HCT116 (cell line): Measurements from ENCODE around the gene ZNF334. TPM values are rescaled to one million over a fixed set of nuclear protein-coding genes. Genes with fewer than 3 reads are reported as not detected.

ENCODE experiments used
- ATAC-seq: fragments of 200-7000 bp; cut with Tn5 transposase; 2 replicates; pipeline ENCODE4 v1.9.1; 2020; ENCODE audit warnings: mild to moderate bottlenecking, moderate library complexity
- BruUV-seq: library from RNA; stranded (reverse); fragments of 400-500 nt; replicated peaks from 2 replicates; lab custom pipeline; 2021; lab: Mats Ljungman, UMichigan
- CTCF ChIA-PET: fragments of 300-600 bp; sonication (Branson Sonifier 250); formaldehyde crosslinking; loops from one replicate; lab custom pipeline; 2021; ENCODE audit warnings: antibody characterized with exemption; lab: Charles Lee
- POLR2A ChIA-PET: fragments of 300-600, 350-600 bp; sonication (Branson Sonifier 250); formaldehyde crosslinking; loops from one replicate; lab custom pipeline; 2021; ENCODE audit warnings: antibody characterized with exemption; lab: Charles Lee
- RAD21 ChIA-PET, 2 experiments: fragments of 300-600 bp; sonication (Branson Sonifier 250); formaldehyde crosslinking; loops; one replicate each; lab custom pipeline; 2023; ENCODE audit warnings: low total read pairs in 2 of 2; ENCODE audit not compliant: uncharacterized antibody in 2 of 2, unreplicated experiment in 2 of 2, low non-redundant PET in 1 of 2; lab: Charles Lee
- DNase-seq: peaks from one replicate; pipeline ENCODE4 v3.0.0-alpha.2; 2010; ENCODE audit warnings: low read depth, low spot score
- H2AFZ ChIP-seq: fragments of 200-600 bp; shearing (Covaris generic), sonication (generic); 2 replicates; pipeline ENCODE4 v1.6.1; 2017; ENCODE audit warnings: low read depth, mixed run types, mixed read lengths, antibody characterized with exemption, low read length; ENCODE audit not compliant: poor library complexity, severe bottlenecking
- H3K27ac ChIP-seq: 2 replicates; pipeline ENCODE4 v1.5.1; 2012; ENCODE audit warnings: low read depth, low read length
- H3K27me3 ChIP-seq: fragments of 200-600 bp; sonication (generic); 2 replicates; pipeline ENCODE4 v1.6.1; 2016; ENCODE audit warnings: mixed run types, low read length, mixed read lengths; ENCODE audit not compliant: insufficient read depth
- H3K36me3 ChIP-seq, 2 experiments: fragments of 200-500 bp in 1 of 2; fragments of 200-600 bp in 1 of 2; sonication (Bioruptor generic) in 1 of 2; sonication (generic) in 1 of 2; 2 replicates each; pipeline versions ENCODE4 v1.5.1 to v1.6.1; 2014 to 2016; ENCODE audit warnings: low read length in 2 of 2, inconsistent platforms in 1 of 2, mixed read lengths in 1 of 2, mixed run types in 1 of 2; ENCODE audit not compliant: insufficient read depth in 2 of 2, control insufficient read depth in 1 of 2
- H3K4me1 ChIP-seq, 2 experiments: fragments of 200-600 bp in 1 of 2; sonication (generic) in 1 of 2; 2 replicates each; pipeline versions ENCODE4 v1.5.1 to v1.6.1; 2012 to 2017; ENCODE audit warnings: low read length in 2 of 2, inconsistent platforms in 1 of 2, mild to moderate bottlenecking in 1 of 2, mixed read lengths in 1 of 2, mixed run types in 1 of 2, moderate library complexity in 1 of 2; ENCODE audit not compliant: insufficient read depth in 2 of 2, control insufficient read depth in 1 of 2
- H3K4me2 ChIP-seq: fragments of 200-600 bp; sonication (generic); 2 replicates; pipeline ENCODE4 v1.6.1; 2017; ENCODE audit warnings: mixed run types, low read length, mixed read lengths
- H3K4me3 ChIP-seq, 2 experiments: fragments of 200-600 bp in 1 of 2; sonication (generic) in 1 of 2; replicated peaks in 1 of 2; 2 replicates each; pipeline ENCODE4 v1.5.1; 2011 to 2016; ENCODE audit warnings: low read length in 2 of 2, control low read depth in 1 of 2, low read depth in 1 of 2, mild to moderate bottlenecking in 1 of 2, mixed read lengths in 1 of 2, mixed run types in 1 of 2
- H3K79me2 ChIP-seq: fragments of 200-600 bp; sonication (generic); 2 replicates; pipeline ENCODE4 v1.6.1; 2017; ENCODE audit warnings: mild to moderate bottlenecking, mixed run types, low read length, moderate library complexity, mixed read lengths; ENCODE audit not compliant: insufficient read depth
- H3K9ac ChIP-seq: fragments of 200-600 bp; sonication (generic); 2 replicates; pipeline ENCODE4 v1.6.1; 2016; ENCODE audit warnings: low read length, mixed read lengths
- H3K9me2 ChIP-seq: fragments of 200-600 bp; sonication (generic), shearing (Covaris generic); 2 replicates; pipeline ENCODE4 v1.6.1; 2017; ENCODE audit warnings: mixed run types, mild to moderate bottlenecking, moderate library complexity; ENCODE audit not compliant: insufficient read depth
- H3K9me3 ChIP-seq, 2 experiments: fragments of 200-500 bp in 1 of 2; fragments of 200-600 bp in 1 of 2; sonication (Bioruptor generic) in 1 of 2; sonication (generic) in 1 of 2; 2 replicates each; pipeline ENCODE4 v1.6.1; 2014 to 2017; ENCODE audit warnings: low read length in 2 of 2, mixed read lengths in 2 of 2, inconsistent platforms in 1 of 2, low read depth in 1 of 2, mild to moderate bottlenecking in 1 of 2, mixed run types in 1 of 2, moderate library complexity in 1 of 2; ENCODE audit not compliant: control insufficient read depth in 1 of 2, insufficient read depth in 1 of 2
- H4K20me1 ChIP-seq: fragments of 200-600 bp; sonication (generic), shearing (Covaris generic); 2 replicates; pipeline ENCODE4 v1.6.1; 2017; ENCODE audit warnings: mixed run types, mild to moderate bottlenecking, moderate library complexity; ENCODE audit not compliant: insufficient read depth
- ATF3 ChIP-seq: IDR thresholded peaks from 2 replicates; pipeline ENCODE4 v1.6.1; 2012
- ELF1 ChIP-seq: IDR thresholded peaks from 2 replicates; pipeline ENCODE4 v1.6.1; 2012; ENCODE audit warnings: low read depth, borderline replicate concordance
- EZH2phosphoT487 ChIP-seq: fragments of 200-600 bp; IDR thresholded peaks from 2 replicates; pipeline ENCODE4 v1.6.1; 2018; ENCODE audit warnings: antibody characterized with exemption, borderline replicate concordance
- FOSL1 ChIP-seq: IDR thresholded peaks from 2 replicates; pipeline ENCODE4 v1.6.1; 2012; ENCODE audit warnings: low read depth
- JUND ChIP-seq: IDR thresholded peaks from 2 replicates; pipeline ENCODE4 v1.6.1; 2012
- MAX ChIP-seq: IDR thresholded peaks from 2 replicates; pipeline ENCODE4 v1.6.1; 2012
- POLR2A ChIP-seq: IDR thresholded peaks from 2 replicates; pipeline ENCODE4 v1.7.0; 2011; ENCODE audit warnings: borderline replicate concordance; ENCODE audit not compliant: insufficient read depth, insufficient read length; ENCODE audit errors: extremely low read depth
- POLR2AphosphoS5 ChIP-seq: IDR thresholded peaks from 2 replicates; pipeline ENCODE4 v1.6.1; 2011; ENCODE audit warnings: mild to moderate bottlenecking, low read depth, low read length, moderate library complexity
- RAD21 ChIP-seq: IDR thresholded peaks from 2 replicates; pipeline ENCODE4 v1.6.1; 2012; ENCODE audit warnings: low read depth, mild to moderate bottlenecking
- REST ChIP-seq: IDR thresholded peaks from 2 replicates; pipeline ENCODE4 v1.6.1; 2012; ENCODE audit warnings: low read depth
- SIN3A ChIP-seq: IDR thresholded peaks from 2 replicates; pipeline ENCODE4 v1.6.1; 2012; ENCODE audit warnings: low read depth
- SP1 ChIP-seq: IDR thresholded peaks from 2 replicates; pipeline ENCODE4 v1.6.1; 2012; ENCODE audit warnings: low read depth
- TCF7L2 ChIP-seq: IDR thresholded peaks from 2 replicates; pipeline ENCODE4 v1.7.0; 2011; ENCODE audit warnings: borderline replicate concordance, inconsistent platforms; ENCODE audit not compliant: insufficient read depth, insufficient read length; ENCODE audit errors: extremely low read depth
- ZNF274 ChIP-seq: fragments of 200-500 bp; sonication (Bioruptor generic); IDR thresholded peaks from 2 replicates; pipeline ENCODE4 v1.6.1; 2014; ENCODE audit warnings: mild to moderate bottlenecking, low read depth, low read length, inconsistent platforms
- intact Hi-C: fragments of 100-400 bp; cut with micrococcal nuclease; formaldehyde crosslinking; loops from 2 replicates; pipeline ENCODE4 v1.10.0; 2022
- total RNA-seq: library from RNA; stranded (reverse); gene quantifications from one replicate; pipeline ENCODE4 v1.2.1, GENCODE V29; 2021; ENCODE audit not compliant: unreplicated experiment
- TF ChIP-seq, protein P1 (sequence below): IDR thresholded peaks from 2 replicates; pipeline ENCODE4 v1.6.1; 2011; ENCODE audit warnings: mild to moderate bottlenecking, low read length, moderate library complexity; ENCODE audit not compliant: insufficient replicate concordance; ENCODE audit errors: extremely low read depth

Gene ZNF334
- total RNA-seq, 1 experiment from 2014 or later = not detected

GRCh38 chr20:46545827-46546138, 32.4 kb upstream of the ZNF334 start:
- no peak for ATAC-seq
- CTCF ChIA-PET = no interaction called here

GRCh38 chr20:46545077-46545826, 31.9 kb upstream of the ZNF334 start:
- DNase-seq (no peak), ATAC-seq (no peak)
- H3K4me1 ChIP-seq = no peaks in the 10 kb centered on the region
- H3K27me3 ChIP-seq = 0 out of 2 replicates have a peak, but pooled peaks cover 5% of the 10 kb centered on the region
- no peak overlapping the region for H3K4me2 ChIP-seq
- H3K79me2 ChIP-seq = no peaks in the 10 kb centered on the region
- no peaks in the 10 kb centered on the region for H3K9me3 ChIP-seq
- H3K36me3 ChIP-seq = no peaks in the 10 kb centered on the region
- H3K9ac ChIP-seq = no peak overlapping the region
- no peak overlapping the region for H3K27ac ChIP-seq
- no peak overlapping the region for H3K4me3 ChIP-seq
- POLR2A ChIA-PET = interaction anchor here (0.9 kb wide), 1 partner anchor 18 kb away, joined by 3 read pairs; no protein-coding TSS in a partner anchor
- RAD21 ChIA-PET = no interaction called here
- intact Hi-C loops = no loop called here
- H4K20me1 ChIP-seq = no peaks in the 10 kb centered on the region
- CTCF ChIA-PET = no interaction called here
- no peak overlapping the region for H2AFZ ChIP-seq
- no peaks in the 10 kb centered on the region for H3K9me2 ChIP-seq
- no TSS peak for BruUV-seq
- TF ChIP-seq RAD21 (no peak), REST (no peak), SIN3A (no peak), FOSL1 (no peak), ZNF274 (no peak), MAX (no peak), POLR2A (no peak)
- TF ChIP-seq, protein P1, sequence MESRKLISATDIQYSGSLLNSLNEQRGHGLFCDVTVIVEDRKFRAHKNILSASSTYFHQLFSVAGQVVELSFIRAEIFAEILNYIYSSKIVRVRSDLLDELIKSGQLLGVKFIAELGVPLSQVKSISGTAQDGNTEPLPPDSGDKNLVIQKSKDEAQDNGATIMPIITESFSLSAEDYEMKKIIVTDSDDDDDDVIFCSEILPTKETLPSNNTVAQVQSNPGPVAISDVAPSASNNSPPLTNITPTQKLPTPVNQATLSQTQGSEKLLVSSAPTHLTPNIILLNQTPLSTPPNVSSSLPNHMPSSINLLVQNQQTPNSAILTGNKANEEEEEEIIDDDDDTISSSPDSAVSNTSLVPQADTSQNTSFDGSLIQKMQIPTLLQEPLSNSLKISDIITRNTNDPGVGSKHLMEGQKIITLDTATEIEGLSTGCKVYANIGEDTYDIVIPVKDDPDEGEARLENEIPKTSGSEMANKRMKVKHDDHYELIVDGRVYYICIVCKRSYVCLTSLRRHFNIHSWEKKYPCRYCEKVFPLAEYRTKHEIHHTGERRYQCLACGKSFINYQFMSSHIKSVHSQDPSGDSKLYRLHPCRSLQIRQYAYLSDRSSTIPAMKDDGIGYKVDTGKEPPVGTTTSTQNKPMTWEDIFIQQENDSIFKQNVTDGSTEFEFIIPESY = no peak

More at GRCh38 chr20:46545827-46546138, 32.4 kb upstream of the ZNF334 start:
- H3K27me3 ChIP-seq = 0 out of 2 replicates have a peak, but pooled peaks cover 6% of the 10 kb centered on the region
- H3K9me3 ChIP-seq = no peaks in the 10 kb centered on the region
- H3K4me2 ChIP-seq = no peak overlapping the region
- no peak overlapping the region for H3K9ac ChIP-seq
- no peaks in the 10 kb centered on the region for H3K9me2 ChIP-seq
- H4K20me1 ChIP-seq = no peaks in the 10 kb centered on the region
- H3K4me3 ChIP-seq = no peak overlapping the region
- H3K4me1 ChIP-seq = no peaks in the 10 kb centered on the region
- no peaks in the 10 kb centered on the region for H3K36me3 ChIP-seq
- H3K27ac ChIP-seq = no peak overlapping the region
- DNase-seq = no peak
- intact Hi-C loops = no loop called here
- RAD21 ChIA-PET = no interaction called here
- BruUV-seq = no TSS peak
- TF ChIP-seq FOSL1 = no peak
- TF ChIP-seq EZH2phosphoT487 = no peak
- no peak for TF ChIP-seq POLR2AphosphoS5
- no peak for TF ChIP-seq ELF1
- TF ChIP-seq JUND = no peak
- no peak for TF ChIP-seq TCF7L2
- no peak for TF ChIP-seq SP1
- TF ChIP-seq ATF3 = no peak
- TF ChIP-seq, all 23 proteins: peak for 0
- Histone ChIP-seq H2AFZ (no peak overlapping the region), H3K79me2 (no peaks in the 10 kb centered on the region)
- POLR2A ChIA-PET = no interaction called here
